K562 (cell line): ENCODE results near the gene CTTNBP2. TPM values are rescaled to one million over a fixed set of nuclear protein-coding genes. Genes with fewer than 3 reads are reported as not detected.

Source experiments
- ARHGAP35 ChIP-seq: fragments of 450-650 bp; IDR thresholded peaks from 2 replicates; pipeline ENCODE4 v1.6.1; 2018; ENCODE audit not compliant: partially characterized antibody
- CBFB ChIP-seq: sonication (generic); formaldehyde crosslinking; IDR thresholded peaks from 2 replicates; pipeline ENCODE4 v1.4.0; 2020; ENCODE audit warnings: mild to moderate bottlenecking, missing genetic modification reagents
- CHAMP1 ChIP-seq: fragments of 450-650 bp; IDR thresholded peaks from 2 replicates; pipeline ENCODE4 v1.6.1; 2016; ENCODE audit warnings: mild to moderate bottlenecking
- KLF10 ChIP-seq: fragments of 250-450 bp; sonication (Bioruptor Pico); IDR thresholded peaks from 2 replicates; pipeline ENCODE4 v1.6.1; 2021; ENCODE audit warnings: matching md5 sums
- RAD21 ChIP-seq, 2 experiments: fragments of 250-450 bp in 1 of 2; fragments of 450-650 bp in 1 of 2; sonication (Bioruptor Pico) in 1 of 2; formaldehyde crosslinking in 1 of 2; IDR thresholded peaks in 1 of 2; conservative IDR thresholded peaks in 1 of 2; 2 replicates each; pipeline versions ENCODE4 v1.4.0 to v1.8.0; 2020 to 2022; ENCODE audit warnings: mild to moderate bottlenecking in 2 of 2, moderate library complexity in 1 of 2
- ZC3H8 ChIP-seq: fragments of 450-650 bp; IDR thresholded peaks from 2 replicates; pipeline ENCODE4 v1.6.1; 2017
- ZHX1 ChIP-seq: fragments of 150-350 bp; conservative IDR thresholded peaks from 2 replicates; pipeline ENCODE4 v1.6.1; 2014; ENCODE audit warnings: low read length
- polyA plus RNA-seq, 8 experiments: library from polyadenylated mRNA; depleted of rRNA in 4 of 8; stranded (reverse) in 5 of 8; unstranded in 3 of 8; fragments of >200 nt; fragmentation: Nextera tagmentation in 2 of 8; fragmentation: Illumina TruSeq in 1 of 8; extraction: Ambion mirVana in 2 of 8; extraction: Trizol in 1 of 8; gene quantifications; 2 replicates each; pipeline versions ENCODE4 v1.2.1 to v1.2.3, GENCODE V29; 2011 to 2014; ENCODE audit warnings: inconsistent platforms in 1 of 8, missing spikeins in 1 of 8
- total RNA-seq, 7 experiments: library from RNA; depleted of rRNA in 6 of 7; stranded (reverse); fragments of >200 nt in 6 of 7; fragmentation: Illumina TruSeq in 2 of 7; extraction: Trizol in 2 of 7; gene quantifications; 2 replicates each; pipeline versions ENCODE4 v1.2.1 to v1.2.3, GENCODE V29; 2011 to 2021; ENCODE audit warnings: low replicate concordance in 1 of 7

CTTNBP2 gene
- total and polyA plus RNA-seq, 9 of the 15 experiments (the other 6 are each of a cell fraction or from before 2014, with no cell fraction given): 0.05 TPM; not detected in 8

GRCh38 chr7:117793521-117793920 is 79.7 kb downstream of the CTTNBP2 start (continued):
- no peak for TF ChIP-seq CHAMP1
- no peak for TF ChIP-seq ZC3H8
- no peak for TF ChIP-seq RAD21 (CRISPR knock-in tag; conservative IDR thresholded peaks at IDR 0.05 in 1 of 2, IDR thresholded peaks at IDR 0.05 in 1 of 2)
- TF ChIP-seq CBFB (CRISPR knock-in tag): no peak
- no peak for TF ChIP-seq ARHGAP35
- TF ChIP-seq KLF10 (CRISPR knock-in tag): no peak
- no peak for TF ChIP-seq ZHX1
